Measurements from ENCODE around the gene TMEM163. TPM values are rescaled to one million over a fixed set of nuclear protein-coding genes. Genes with fewer than 3 reads are reported as not detected.

TMEM163 gene
- total RNA-seq, 2 experiments from 2014 or later, result 0.51 TPM; not detected in 1

GRCh38 chr2:134700730-134701129 lies 18.1 kb downstream of the TMEM163 start:
- POLR2A ChIA-PET, result interaction anchor here (0.9 to 1.1 kb wide), 2 partner anchors 11 to 23 kb away, joined by 3 read pairs; no protein-coding TSS in a partner anchor
- Histone ChIP-seq H3K9me3 (ENCODE audit: low read length) (no peaks in the 10 kb centered on the region), H3K79me2 (ENCODE audit: insufficient read depth, low read depth, low read length) (no peaks in the 10 kb centered on the region), H3K36me3 (ENCODE audit: insufficient read depth, low read length) (no peaks in the 10 kb centered on the region), H3K27ac (ENCODE audit: low read depth, low read length, poor library complexity, severe bottlenecking) (no peak overlapping the region), H3K4me2 (ENCODE audit: low read length) (no peak overlapping the region), H3K9me2 (ENCODE audit: insufficient read depth, low read length) (no peaks in the 10 kb centered on the region), H2AFZ (ENCODE audit: low read length) (no peak overlapping the region), H3K4me1 (ENCODE audit: insufficient read depth, low read length, poor library complexity, severe bottlenecking) (no peaks in the 10 kb centered on the region), H3K4me3 (ENCODE audit: low read depth, low read length, poor library complexity, severe bottlenecking) (no peak overlapping the region), H4K20me1 (ENCODE audit: insufficient read depth, low read length) (no peaks in the 10 kb centered on the region)
- no peak for DNase-seq (ENCODE audit: low spot score)
- intact Hi-C loops (cut with micrococcal nuclease; ENCODE audit: unreplicated experiment), result no loop called here
- TF ChIP-seq EZH2phosphoT487 (IDR thresholded peaks at IDR 0.05; ENCODE audit: borderline replicate concordance, low read depth, low read length) (no peak), CTCF (conservative IDR thresholded peaks at IDR 0.05; ENCODE audit: low read length) (no peak)
- CTCF ChIA-PET (ENCODE audit: unreplicated experiment), result no interaction called here
- no TSS peak for BruUV-seq (replicated peaks)

- no peak overlapping the region for H2AFZ ChIP-seq (ENCODE audit: low read length)
Measured at GRCh38 chr2:134694411-134694810, 24.4 kb downstream of the TMEM163 start.

More at GRCh38 chr2:134694411-134694810, 24.4 kb downstream of the TMEM163 start:
- no peak overlapping the region for H3K4me2 ChIP-seq (ENCODE audit: low read length)
- H3K79me2 ChIP-seq (ENCODE audit: insufficient read depth, low read depth, low read length), result no peaks in the 10 kb centered on the region
- ChIA-PET POLR2A (interaction anchor here (0.6 to 1.6 kb wide), 2 partner anchors 9 to 71 kb away, joined by 4 to 5 read pairs; no protein-coding TSS in a partner anchor), CTCF (ENCODE audit: unreplicated experiment) (interaction anchor here (1.1 kb wide), 1 partner anchor 19 kb away, joined by 3 read pairs; no protein-coding TSS in a partner anchor)
- H4K20me1 ChIP-seq (ENCODE audit: insufficient read depth, low read length), result no peaks in the 10 kb centered on the region
- H3K9me3 ChIP-seq (ENCODE audit: low read length), result no peaks in the 10 kb centered on the region
- no peaks in the 10 kb centered on the region for H3K9me2 ChIP-seq (ENCODE audit: insufficient read depth, low read length)
- no peak for DNase-seq (ENCODE audit: low spot score)
- H3K4me3 ChIP-seq (ENCODE audit: low read depth, low read length, poor library complexity, severe bottlenecking), result no peak overlapping the region
- peaks cover 8% of the 10 kb centered on the region for H3K4me1 ChIP-seq (ENCODE audit: insufficient read depth, low read length, poor library complexity, severe bottlenecking)
- no TSS peak for BruUV-seq (replicated peaks)
- H3K27ac ChIP-seq (ENCODE audit: low read depth, low read length, poor library complexity, severe bottlenecking), result no peak overlapping the region
- H3K36me3 ChIP-seq (ENCODE audit: insufficient read depth, low read length), result no peaks in the 10 kb centered on the region
- TF ChIP-seq EZH2phosphoT487 (IDR thresholded peaks at IDR 0.05; ENCODE audit: borderline replicate concordance, low read depth, low read length) (no peak), CTCF (conservative IDR thresholded peaks at IDR 0.05; ENCODE audit: low read length) (no peak)
- intact Hi-C loops (cut with micrococcal nuclease; ENCODE audit: unreplicated experiment), result no loop called here

All from OCI-LY7 (cell line).